Fibroblast of skin of scalp (primary cell): Measurements from ENCODE around the gene C16orf89. TPM values are rescaled to one million over a fixed set of nuclear protein-coding genes. Genes with fewer than 3 reads are reported as not detected.
A peak's percentile ranks its signal among the peaks of the same experiment; 100 is the strongest.
"Not testable (repeated sequence)": the region's sequence is repeated elsewhere in the genome, so short reads cannot be mapped to it uniquely, and the experiment has no call there.

Experiments
- DNase-seq: peaks from one replicate; pipeline ENCODE4 v3.0.0-alpha.2; 2013
- polyA plus RNA-seq, 2 experiments: library from polyadenylated mRNA; unstranded; fragments of 120-200 nt; gene quantifications; one replicate each; pipeline ENCODE4 v1.2.1, GENCODE V29; 2013; ENCODE audit not compliant: insufficient read length in 2 of 2

Gene C16orf89, protein sequence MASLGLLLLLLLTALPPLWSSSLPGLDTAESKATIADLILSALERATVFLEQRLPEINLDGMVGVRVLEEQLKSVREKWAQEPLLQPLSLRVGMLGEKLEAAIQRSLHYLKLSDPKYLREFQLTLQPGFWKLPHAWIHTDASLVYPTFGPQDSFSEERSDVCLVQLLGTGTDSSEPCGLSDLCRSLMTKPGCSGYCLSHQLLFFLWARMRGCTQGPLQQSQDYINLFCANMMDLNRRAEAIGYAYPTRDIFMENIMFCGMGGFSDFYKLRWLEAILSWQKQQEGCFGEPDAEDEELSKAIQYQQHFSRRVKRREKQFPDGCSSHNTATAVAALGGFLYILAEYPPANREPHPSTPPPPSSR
- polyA plus RNA-seq (2013, experiment 1 of 2; ENCODE audit: insufficient read length) = 0.22 TPM
- polyA plus RNA-seq (2013, experiment 2 of 2; ENCODE audit: insufficient read length) = 0.16 TPM

- no peak for DNase-seq
Measured at GRCh38 chr16:5065813-5066212, at the start of gene C16orf89. Gene C16orf89 (minus strand): TSS chr16:5065956. CDS start chr16:5065908, 48 bp downstream.

- DNase-seq = not testable (repeated sequence)
Measured at GRCh38 chr16:5110933-5111332, 45.2 kb upstream of the C16orf89 start.

DNA sequence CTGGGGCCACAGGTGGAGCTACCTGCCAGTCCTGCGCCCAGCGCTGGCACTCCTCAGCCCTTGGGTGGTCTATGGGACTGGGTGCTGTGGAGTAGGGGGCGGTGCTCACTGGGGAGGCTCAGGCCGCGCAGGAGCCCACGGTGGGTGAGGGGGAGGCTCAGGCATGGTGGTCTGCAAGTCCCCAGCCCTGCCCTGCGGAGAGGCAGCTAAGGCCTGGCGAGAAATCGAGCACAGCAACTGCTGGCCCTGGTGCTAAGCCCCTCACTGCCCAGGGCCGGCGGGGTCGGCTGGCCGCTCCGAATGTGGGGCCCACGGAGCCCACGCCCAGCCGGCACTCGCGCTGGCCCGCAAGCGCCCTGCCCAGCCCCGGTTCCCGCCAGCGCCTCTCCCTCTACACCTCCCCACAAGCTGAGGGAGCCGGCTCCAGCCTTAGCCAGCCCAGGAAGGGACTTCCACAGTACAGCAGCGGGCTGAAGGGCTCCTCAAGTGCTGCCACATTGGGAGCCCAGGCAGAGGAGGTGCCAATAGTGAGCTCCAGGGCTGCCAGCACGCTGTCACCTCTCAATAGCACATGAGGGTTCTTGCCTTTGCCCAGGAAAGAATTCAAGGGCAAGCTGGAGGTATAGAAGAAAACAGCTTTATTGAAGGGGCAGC is 42.9 kb upstream of the C16orf89 start:
- no peak for DNase-seq

DNA sequence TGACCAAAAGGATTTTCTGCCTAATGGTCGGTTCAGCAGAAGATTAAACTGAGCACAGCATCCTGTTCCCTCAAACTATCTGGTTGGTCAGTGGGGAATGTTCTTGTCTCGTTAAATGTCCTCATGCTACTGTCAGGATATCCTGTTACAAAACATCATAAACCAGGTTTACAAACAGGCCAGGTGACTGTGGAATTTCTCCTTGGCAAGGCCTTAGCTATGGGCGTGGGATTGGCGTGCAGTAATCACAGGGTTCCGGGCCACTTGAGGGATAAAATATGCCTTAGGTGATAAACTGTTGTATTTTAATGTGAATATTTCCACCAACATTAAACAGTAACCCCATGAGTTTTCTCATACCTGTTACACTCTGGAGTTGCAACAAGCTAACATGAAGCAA is 39.3 kb upstream of the C16orf89 start:
- DNase-seq = not testable (repeated sequence)

DNA sequence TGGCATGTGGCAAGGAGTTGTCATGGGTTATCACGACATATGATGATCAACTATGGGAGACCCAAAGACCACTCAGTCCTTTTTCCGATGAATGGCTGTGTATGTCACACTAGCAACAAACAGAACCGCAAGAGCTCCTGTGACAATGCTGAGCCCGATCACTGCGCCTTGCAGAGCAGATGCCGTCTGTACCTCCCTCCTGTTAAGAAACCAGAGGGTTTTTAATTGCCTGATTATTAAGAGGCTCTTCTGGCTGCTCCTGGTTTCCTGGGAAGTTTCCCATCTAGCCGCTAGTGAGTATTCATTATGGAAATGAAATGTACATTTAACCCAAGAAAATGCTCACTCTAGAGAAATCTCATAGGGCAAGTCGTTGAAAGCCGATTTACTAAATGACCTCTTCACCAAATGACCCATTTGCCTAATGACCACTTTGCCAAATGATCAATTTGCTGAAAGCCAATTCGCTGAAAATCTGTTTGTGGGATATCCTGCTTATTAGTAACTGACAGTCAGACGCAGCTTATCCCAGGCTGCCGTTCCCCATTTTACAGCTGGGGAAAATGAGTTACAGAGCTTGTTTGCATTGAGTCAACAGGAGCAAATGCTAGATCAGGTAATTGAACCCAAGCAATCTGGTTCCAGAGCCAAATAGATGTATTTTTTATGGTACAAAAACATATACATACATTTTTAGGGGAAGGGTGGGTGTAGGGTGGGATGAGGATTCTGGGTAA is 37.7 kb upstream of the C16orf89 start:
- not testable (repeated sequence) for DNase-seq

- DNase-seq = not testable (repeated sequence)
Measured at GRCh38 chr16:5099174-5099573, 33.4 kb upstream of the C16orf89 start.

DNA sequence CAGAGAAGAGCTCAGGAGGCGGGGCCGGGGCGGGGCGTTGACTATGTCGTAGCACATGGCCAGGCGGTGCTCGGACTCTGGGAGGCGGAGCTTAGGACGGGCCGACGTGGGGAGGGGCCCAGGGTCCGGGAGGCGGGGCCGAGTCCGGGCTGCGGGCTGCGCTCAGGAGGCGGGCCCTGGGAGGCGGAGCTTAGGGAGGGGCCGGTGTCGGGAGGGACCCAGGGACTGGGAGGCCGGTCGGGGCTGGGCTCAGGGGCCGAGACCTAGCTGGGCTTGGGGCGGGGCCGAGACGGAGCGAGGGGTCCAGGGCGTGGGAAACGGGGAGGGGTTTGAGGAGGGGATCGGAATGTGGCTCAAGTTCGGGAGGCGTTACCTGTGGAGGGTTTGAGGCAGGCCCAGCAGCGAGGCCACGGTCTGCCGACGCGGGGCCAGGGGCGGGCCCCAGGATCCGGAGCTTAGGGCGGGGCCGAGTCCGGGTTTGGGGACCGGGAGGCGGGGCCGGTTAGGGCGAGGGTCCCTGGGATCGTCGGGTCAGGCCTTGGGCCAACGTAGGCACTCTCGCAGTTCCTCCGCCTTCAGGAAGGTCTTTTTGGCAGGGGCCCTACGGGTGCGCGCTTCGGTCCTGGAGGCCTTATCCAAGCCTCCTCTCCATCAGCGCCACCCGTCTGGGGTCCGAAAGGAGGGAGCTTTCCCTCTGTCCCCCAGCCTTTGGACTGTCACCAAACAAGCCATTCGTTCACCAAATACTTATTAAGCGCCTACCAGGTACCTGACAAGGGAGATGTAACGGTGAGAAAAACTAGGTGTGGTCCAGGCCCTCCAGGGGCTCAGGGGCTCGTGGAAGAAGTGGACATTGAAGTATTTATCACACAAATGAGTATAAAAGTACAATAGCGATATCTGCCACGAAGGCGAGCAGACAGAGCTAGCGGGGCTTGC is 32.7 kb upstream of the C16orf89 start:
- DNase-seq = peak; percentile 59

DNA sequence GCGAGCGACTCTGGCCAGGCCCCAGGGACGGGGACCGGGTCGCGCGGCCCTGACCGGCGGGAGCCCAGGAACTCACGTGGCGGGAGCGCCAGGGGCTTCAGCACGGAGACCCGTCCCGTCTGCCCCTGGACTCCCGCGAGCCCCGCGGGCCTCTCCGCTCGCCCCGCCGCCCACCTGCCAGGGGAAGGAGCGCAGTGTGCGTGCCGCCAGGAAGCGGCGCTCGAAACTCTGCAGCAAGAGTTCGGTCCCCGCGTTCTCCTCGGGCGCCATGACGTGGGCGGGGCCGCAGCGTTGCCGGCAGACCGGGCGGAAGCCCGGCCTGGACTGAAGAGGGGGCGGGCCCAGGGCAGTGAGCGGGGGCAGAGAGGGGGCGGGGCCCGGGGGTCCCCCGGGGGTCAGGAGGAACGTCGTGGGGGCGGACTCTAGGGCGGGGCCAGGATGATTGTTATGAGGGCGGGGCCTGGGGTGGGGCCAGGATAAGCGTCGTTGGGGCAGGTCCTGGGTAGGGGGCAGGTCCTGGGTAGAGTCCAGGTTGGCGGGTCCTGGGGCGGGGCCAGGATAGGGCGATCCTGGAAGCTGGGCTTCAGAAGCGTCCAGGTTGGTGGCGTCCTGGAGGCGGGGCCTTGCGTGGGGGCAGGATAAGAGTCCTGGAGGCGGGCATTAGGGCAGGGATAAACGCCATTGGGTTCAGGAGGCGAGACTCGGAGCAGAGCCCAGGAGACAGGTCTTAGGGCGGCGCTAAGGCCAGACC is 31.9 kb upstream of the C16orf89 start, which contains the start of gene EEF2KMT:
EEF2KMT (minus strand) TSS at position 326 of the 751 bp plus-strand sequence; CDS start at position 270, 56 bp downstream.
- DNase-seq = peak; percentile 100

- DNase-seq = peak; percentile 38
Measured at GRCh38 chr16:5097061-5097469, 31.3 kb upstream of the C16orf89 start.

DNA sequence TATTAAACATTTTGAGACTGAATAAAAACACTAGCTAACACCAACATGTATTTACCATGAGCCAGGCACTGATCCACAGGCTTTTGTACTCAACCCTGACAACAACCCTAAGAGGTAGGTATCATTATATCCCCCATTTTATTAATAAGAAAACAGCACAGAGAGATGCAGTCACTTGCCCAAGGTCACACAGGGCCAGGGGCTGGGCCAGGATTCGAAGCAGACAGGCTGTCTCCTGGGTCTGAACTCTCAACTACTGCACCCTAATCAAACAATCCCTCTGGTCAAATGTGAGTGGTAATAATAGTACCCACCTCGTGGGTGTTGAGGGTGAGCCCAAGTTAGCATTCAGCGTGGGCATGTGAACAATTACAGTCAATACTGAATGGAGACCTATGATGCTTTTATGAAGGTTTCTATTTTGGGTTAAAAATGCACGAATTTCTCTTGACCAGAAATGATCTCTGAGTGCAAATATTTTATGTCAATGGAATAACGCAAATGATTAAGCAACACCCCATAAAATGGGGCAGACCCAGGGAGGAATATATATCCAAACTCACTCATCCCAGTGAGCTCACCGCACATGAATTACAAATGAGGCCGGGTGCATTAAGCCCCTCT is 30.8 kb upstream of the C16orf89 start:
- not testable (repeated sequence) for DNase-seq

GRCh38 chr16:5095145-5095830 is 29.5 kb upstream of the C16orf89 start:
- DNase-seq = not testable (repeated sequence)

GRCh38 chr16:5093746-5094145 is 28.0 kb upstream of the C16orf89 start:
- DNase-seq = not testable (repeated sequence)

- not testable (repeated sequence) for DNase-seq
Measured at GRCh38 chr16:5093081-5093480, 27.3 kb upstream of the C16orf89 start.

GRCh38 chr16:5090592-5090991 is 24.8 kb upstream of the C16orf89 start:
- DNase-seq = peak; percentile 6

DNA sequence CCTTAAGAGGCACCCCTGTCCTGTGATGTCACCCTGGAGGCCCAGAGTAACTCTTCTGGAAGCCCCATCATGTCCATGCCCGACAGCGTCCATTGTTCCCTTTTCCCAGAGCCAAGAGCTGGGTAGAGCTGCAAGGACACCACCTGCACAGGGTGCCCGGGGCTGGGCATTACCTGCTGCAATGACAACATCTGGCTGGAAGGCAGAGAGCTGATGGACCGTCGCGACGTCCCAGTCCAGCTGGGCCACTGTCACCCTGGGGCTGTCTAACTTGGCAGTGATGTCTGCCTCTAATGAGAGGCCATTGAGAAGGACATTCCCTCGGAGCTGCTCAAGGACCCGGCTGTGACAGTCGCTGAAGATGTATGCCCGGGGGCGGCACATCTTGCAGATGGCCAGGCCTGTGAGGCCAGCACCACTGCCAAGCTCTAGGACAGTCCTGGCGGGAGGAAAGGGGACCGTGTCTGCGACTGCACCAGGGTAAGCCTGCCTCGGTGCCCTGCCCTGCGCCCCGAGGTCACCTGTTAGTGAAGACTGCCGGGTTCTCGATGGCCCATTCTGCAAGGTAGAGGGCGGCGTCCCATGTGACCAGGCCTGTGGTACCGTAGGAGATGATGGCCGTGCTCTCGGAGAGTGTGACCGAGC is 24.3 kb upstream of the C16orf89 start:
- not testable (repeated sequence) for DNase-seq

DNA sequence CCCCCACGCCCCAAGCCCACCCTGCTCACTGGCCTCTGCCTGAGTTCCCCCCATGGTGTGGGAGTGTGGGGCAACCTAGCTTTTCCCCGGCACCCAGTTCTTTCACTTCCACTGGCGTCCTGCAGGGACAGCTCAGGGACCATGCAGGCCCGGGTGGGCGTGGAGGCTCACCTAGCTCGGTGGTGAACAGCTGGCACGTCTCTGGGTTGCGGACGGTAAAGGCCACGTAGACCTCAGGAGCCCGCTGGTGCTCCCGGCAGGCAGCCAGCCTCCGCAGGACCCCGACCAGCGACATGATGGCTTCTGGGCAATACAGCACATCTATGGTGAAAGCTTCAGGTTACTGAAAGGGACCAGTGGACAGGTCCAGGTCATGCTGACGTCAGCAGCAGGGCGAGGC is 23.2 kb upstream of the C16orf89 start:
- not testable (repeated sequence) for DNase-seq

GRCh38 chr16:5088086-5088790 is 22.5 kb upstream of the C16orf89 start:
- not testable (repeated sequence) for DNase-seq

GRCh38 chr16:5085716-5086115 is 20.0 kb upstream of the C16orf89 start:
- not testable (repeated sequence) for DNase-seq

DNA sequence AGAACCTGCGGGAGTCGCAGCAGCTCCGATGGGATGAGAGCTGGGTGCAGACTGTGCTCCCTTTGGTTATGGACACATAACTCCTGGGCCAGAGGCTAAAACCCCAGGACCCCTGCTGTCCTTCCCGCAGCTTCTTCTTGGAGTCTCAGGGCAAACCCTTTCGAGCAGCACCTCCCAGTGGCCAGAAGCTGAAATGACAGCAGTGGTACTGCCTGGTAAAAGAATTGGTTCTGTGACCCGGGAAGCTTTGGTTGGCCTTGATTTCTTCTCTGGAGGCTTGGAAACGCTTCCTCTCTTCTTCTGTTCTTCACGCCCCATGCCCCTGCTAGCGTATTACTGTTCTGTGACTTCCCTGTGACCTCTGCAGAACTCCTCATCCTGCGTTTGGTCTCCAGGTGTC is 19.0 kb upstream of the C16orf89 start:
- peak; percentile 40 for DNase-seq
